ENCODE results near the gene ASIP. TPM values are rescaled to one million over a fixed set of nuclear protein-coding genes. Genes with fewer than 3 reads are reported as not detected.
A peak's percentile ranks its signal among the peaks of the same experiment; 100 is the strongest.

Gene ASIP
- total RNA-seq, 1 experiment from 2014 or later, result not detected

DNA sequence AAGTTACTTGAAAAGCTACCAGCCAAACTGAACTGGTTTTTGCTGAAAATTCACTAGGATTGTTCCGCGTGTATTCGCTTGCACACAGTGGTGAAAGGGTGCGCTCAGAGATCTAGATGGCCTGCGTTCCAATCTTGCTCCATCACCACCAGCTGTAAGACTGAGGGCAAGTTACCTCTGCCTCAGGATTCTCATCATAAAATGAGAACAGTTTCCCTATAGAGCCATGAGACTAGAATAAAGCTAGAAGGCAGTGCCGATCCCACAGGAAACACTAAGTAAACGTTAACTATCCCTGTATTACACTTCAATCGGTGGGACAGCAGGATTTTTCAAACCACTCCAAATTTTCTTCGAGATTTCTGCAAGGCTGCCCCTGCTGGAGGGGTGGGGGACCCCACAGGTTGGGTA lies 61.1 kb downstream of the ASIP start:
- no peaks in the 10 kb centered on the region for H3K9me3 ChIP-seq (replicated peaks)
- H3K4me1 ChIP-seq, result peaks cover 5% of the 10 kb centered on the region; the same call in 1 of the 2 replicates
- H3K27ac ChIP-seq, result peak overlapping the region; percentile 75
- H3K36me3 ChIP-seq, result peaks cover 3% of the 10 kb centered on the region; the same call in 1 of the 2 replicates
- no peaks in the 10 kb centered on the region for H3K27me3 ChIP-seq
- no peak for DNase-seq
- H3K4me3 ChIP-seq, result peak overlapping the region; percentile 86

DNA sequence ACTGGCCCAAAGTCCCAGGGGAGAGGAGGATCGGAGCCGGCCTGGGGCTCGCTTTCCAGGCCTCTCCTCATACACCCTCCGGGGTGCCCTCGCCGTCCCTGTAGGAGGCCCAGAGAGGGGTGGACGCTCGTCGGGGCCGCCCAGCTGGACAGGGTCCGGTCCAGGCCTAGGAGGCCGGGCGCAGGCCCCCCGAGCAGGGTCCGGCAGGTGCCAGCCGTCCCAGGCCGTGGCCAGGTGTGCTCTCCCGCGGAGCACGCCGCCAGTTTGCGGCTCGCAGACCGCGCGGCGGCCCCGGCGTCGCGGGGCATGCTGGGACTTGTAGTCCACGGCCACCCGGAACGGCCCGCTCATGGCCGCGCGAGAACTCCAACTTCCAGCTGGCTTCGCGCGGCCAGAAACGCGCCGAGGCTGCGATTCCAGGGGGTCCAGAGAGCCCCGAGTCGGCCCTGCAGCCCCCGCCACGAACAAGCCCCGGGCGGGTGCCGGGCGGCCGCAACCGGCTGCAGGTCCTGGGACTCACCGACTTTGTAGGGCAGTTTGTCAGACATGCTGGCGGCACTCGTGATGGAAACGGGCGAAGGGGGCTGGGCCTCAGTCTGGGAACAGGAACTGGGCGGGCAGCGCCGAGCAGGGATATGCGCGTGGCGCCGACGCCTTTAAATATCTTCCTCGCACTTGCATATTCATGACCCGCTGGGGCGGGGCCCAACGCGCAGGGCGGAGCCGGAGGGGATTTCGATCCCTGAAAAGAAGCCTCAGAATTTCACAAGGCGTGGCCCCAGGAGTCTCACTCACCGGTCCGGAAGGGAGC lies 61.7 kb downstream of the ASIP start, which contains the start of gene AHCY:
AHCY (minus strand) TSS at position 633 of the 811 bp plus-strand sequence; CDS start at position 548, 85 bp downstream.
- no peaks in the 10 kb centered on the region for H3K9me3 ChIP-seq (replicated peaks)
- DNase-seq, result peak; percentile 99
- no peaks in the 10 kb centered on the region for H3K27me3 ChIP-seq
- no peaks in the 10 kb centered on the region for H3K36me3 ChIP-seq
- peaks cover 5% of the 10 kb centered on the region; the same call in 1 of the 2 replicates for H3K4me1 ChIP-seq
- peak within 1 kb of the TSS; percentile 75 for H3K27ac ChIP-seq
- H3K4me3 ChIP-seq, result peak within 1 kb of the TSS; percentile 86

DNA sequence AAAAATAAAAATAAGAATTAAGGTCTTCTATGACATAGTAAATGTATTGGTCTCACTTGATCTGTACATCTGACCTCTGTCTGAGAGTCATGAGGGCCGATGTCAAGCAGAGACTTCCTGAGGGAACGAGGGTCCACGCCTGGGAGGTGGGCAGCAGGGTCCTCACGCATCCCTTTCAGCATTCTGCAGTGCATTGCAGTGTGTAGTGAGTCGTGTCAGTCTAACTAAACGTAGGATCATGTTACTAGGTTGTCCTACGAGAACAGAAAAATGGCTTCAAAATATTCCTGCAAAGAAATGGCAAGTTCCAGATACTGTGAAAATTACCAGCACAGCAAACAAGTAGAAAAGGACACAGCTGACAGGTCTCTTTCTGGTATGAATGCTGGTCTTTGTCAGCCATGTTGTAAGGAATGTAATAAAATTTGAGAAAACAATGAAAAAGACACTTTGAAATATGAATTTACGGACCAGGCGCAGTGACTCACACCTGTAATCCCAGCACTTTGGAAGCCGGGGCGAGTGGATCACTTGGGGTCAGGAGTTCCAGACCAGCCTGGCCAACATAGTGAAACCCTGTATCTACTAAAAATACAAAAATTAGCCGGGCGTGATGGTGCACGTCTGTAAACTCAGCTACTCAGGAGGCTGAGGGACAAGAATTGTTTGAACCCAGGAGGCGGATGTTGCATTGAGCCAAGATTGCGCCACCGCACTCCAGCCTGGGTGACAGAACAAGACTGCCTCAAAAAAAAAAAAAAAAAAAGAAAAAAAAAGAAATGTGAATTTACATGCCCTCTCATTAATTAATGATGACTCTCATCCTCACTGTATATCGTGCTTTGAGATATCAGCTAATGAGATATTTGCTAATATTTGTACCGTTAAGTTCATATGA lies 64.4 kb downstream of the ASIP start:
- peaks cover 5% of the 10 kb centered on the region; the same call in 1 of the 2 replicates for H3K4me1 ChIP-seq
- DNase-seq, result peak in 1 of 2 experiments; percentile 40
- H3K36me3 ChIP-seq, result no peaks in the 10 kb centered on the region
- no peaks in the 10 kb centered on the region for H3K9me3 ChIP-seq (replicated peaks)
- H3K27me3 ChIP-seq, result no peaks in the 10 kb centered on the region
- H3K4me3 ChIP-seq, result peak overlapping the region; percentile 40
- H3K27ac ChIP-seq, result no peak overlapping the region

DNA sequence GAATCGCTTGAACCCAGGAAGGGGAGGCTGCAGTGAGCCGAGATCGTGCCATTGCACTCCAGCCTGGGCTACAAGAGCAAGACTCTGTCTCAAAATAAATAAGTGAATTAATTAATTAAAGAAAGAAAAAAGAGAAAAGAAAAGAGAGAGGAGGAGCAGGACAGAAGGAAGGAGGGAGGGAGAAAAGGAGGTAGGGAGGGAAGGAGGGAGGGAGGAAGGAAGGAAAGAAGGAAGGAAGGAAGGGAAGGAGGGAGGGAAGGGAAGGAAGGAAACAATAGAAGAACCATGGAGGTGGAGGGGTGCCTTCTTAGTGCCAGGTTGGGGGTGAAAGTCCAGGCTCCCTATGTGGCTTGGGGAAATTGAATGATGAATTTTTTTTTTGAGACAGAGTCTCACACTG lies 68.5 kb downstream of the ASIP start:
- DNase-seq, result no peak
- H3K36me3 ChIP-seq, result no peaks in the 10 kb centered on the region
- H3K27me3 ChIP-seq, result no peaks in the 10 kb centered on the region
- H3K4me1 ChIP-seq, result no peaks in the 10 kb centered on the region
- no peak overlapping the region for H3K4me3 ChIP-seq
- no peaks in the 10 kb centered on the region for H3K9me3 ChIP-seq (replicated peaks)
- no peak overlapping the region for H3K27ac ChIP-seq

DNA sequence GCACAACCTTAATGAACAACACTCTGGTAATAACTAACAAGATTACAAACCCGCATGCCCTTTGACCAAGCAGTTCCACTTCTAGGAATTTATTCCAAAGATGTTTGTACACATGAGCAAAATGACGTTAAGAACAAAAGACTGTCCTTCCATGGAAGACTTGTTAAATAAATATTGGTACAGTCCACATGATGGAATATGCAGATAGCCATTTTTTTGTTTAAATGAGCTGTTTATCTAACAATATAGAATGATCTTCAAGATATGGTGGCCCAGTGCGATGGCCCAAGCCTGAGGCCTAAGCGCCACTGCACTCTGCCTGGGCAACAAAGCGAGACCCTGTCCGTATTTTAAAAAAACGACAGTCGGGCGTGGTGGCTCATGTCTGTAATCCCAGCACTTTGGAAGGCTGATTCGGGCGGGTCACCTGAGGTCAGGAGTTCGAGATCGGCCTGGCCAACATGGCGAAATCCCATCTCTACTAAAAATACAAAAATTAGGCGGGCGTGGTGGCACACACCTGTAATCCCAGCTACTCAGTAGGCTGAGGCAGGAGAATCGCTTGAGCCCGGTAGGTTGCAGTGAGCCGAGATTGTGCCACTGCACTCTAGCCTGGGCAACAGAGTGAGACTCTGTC lies 69.4 kb downstream of the ASIP start:
- no peaks in the 10 kb centered on the region for H3K36me3 ChIP-seq
- H3K9me3 ChIP-seq (replicated peaks), result no peaks in the 10 kb centered on the region
- H3K4me1 ChIP-seq, result no peaks in the 10 kb centered on the region
- H3K27ac ChIP-seq, result no peak overlapping the region
- no peak overlapping the region; the same call in 1 of the 2 replicates for H3K4me3 ChIP-seq
- H3K27me3 ChIP-seq, result no peaks in the 10 kb centered on the region
- DNase-seq, result no peak

DNA sequence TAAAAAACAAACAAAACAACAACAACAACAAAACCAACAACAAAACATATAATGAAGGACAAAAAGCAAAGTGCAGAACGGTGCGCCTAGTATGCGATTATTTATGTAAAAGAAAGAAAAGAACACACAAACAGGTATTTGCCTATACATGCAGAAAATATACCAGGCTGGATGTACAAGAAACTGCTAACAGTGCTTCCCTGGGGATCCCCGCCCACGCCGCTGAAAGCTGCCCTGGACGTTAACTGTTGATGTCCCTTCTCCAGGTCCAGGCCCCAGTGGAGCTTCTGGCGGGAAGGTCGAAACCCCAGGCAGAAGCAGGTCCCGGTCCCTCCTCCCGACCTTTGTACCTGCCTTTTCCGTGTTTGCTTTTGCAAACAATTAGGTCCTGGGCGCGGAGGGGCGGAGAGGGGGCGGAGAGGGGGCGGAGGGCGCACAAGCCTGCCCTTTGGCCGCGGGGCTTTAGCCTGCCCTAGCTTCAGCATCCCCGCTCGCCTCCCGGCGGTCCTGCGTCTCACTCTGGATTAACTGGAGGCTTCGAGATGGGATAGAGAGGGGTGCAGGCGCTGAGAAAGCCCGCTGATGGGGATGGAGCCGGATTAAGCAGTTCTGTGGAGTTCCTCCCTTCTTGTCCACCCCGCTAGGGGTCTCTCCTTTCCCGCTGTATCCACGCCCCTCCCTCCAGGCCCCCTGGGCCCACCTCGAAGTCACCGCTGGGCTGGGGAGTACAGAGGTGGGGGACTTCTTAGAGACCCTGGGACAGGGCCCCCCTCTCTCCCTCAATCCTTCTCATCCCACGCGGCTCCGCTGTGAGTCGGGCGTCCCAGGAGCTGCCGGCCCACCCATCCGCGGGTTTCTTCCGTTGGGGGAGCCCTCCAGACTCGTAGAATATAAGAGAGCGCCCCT lies 70.1 kb downstream of the ASIP start:
- DNase-seq, result peak; percentile 56 to 65
- peak overlapping the region; percentile 47 for H3K4me3 ChIP-seq
- H3K27me3 ChIP-seq, result no peaks in the 10 kb centered on the region
- no peaks in the 10 kb centered on the region; the same call in 1 of the 2 replicates for H3K4me1 ChIP-seq
- H3K27ac ChIP-seq, result no peak overlapping the region
- no peaks in the 10 kb centered on the region for H3K36me3 ChIP-seq
- no peaks in the 10 kb centered on the region for H3K9me3 ChIP-seq (replicated peaks)

DNA sequence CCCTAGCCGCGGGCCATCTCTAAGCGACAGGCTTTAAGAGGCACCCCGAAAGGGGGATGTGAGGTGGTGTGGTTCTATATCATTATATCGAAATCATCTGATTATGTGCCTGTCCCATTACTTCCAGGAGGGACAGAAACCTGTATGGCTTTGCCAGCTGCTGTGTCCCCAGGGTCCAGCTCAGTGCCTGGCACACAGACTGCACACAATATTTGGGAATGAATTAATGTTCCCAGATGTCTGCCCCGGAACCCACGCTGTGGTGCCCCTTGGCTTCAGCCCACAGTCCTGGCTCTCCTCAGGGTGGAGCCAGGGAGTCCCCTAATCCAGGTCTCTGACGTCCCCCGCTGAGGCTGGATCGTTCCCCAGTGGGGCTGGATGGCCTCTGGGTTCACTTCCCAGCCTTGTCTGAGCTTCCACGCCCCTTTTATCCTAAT lies 70.8 kb downstream of the ASIP start:
- no peaks in the 10 kb centered on the region; the same call in 1 of the 2 replicates for H3K4me1 ChIP-seq
- no peaks in the 10 kb centered on the region for H3K27me3 ChIP-seq
- no peaks in the 10 kb centered on the region for H3K36me3 ChIP-seq
- H3K27ac ChIP-seq, result no peak overlapping the region
- peak; percentile 54 to 69 for DNase-seq
- H3K9me3 ChIP-seq (replicated peaks), result no peaks in the 10 kb centered on the region
- H3K4me3 ChIP-seq, result peak overlapping the region; percentile 47

DNA sequence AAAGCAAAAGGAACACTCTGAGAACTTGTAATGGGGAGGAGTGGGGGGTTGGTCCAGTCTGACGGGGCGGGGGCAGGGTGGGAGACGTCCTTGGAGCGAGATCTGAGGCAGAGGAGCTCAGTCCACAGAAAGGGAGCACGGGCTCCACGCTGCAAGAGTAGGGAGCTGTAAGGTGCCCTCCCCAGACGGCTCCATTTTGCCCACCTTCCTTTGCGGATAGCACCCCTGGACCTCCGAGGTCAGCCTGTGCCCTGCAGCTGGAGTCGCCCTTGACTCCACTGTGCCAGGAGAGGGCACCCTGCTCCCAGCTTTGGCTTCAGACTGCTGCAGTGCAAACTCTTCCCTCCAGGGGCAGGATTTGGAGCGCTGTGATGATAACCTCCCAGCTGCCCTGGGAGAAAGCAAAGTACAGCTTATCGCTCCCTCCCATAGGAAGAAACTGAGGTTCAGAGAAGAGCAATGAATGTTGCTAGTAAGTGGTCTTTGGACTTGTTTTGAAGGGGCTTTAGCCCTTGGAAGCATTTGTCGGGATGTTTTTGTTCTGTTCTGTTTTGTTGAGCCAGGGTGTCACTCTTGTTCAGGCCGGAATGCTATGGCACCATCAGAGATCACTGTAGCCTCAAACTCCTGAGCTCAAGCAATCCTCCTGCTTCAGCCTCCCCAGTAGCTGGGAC lies 71.5 kb downstream of the ASIP start:
- H3K9me3 ChIP-seq (replicated peaks), result no peaks in the 10 kb centered on the region
- H3K27ac ChIP-seq, result no peak overlapping the region
- no peaks in the 10 kb centered on the region for H3K27me3 ChIP-seq
- H3K4me3 ChIP-seq, result peak overlapping the region; percentile 47
- H3K36me3 ChIP-seq, result no peaks in the 10 kb centered on the region
- no peaks in the 10 kb centered on the region; the same call in 1 of the 2 replicates for H3K4me1 ChIP-seq
- peak; percentile 95 to 99 for DNase-seq

DNA sequence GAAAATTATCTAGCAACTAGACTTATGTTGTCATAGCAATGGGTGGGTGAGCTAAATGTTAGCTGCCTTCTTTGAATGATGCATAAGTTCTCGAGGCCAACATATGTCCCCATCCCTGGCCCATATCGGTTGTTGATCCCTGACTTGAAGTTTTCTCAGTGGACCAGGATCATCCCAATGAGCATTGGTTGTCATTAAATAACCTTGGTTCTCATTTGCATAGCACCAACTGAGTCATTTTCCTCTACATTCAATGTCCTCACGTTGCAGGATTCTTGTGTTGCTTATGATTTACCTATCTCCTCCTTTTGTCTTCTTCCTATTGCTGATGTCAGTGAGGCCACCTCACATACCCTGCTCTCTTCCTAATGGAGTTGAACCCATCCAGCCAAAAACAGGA lies 74.0 kb downstream of the ASIP start:
- Histone ChIP-seq H3K4me3 (no peak overlapping the region), H3K4me1 (no peaks in the 10 kb centered on the region; the same call in 1 of the 2 replicates), H3K36me3 (no peaks in the 10 kb centered on the region), H3K27me3 (no peaks in the 10 kb centered on the region), H3K27ac (no peak overlapping the region), H3K9me3 (replicated peaks) (no peaks in the 10 kb centered on the region)
- no peak for DNase-seq

DNA sequence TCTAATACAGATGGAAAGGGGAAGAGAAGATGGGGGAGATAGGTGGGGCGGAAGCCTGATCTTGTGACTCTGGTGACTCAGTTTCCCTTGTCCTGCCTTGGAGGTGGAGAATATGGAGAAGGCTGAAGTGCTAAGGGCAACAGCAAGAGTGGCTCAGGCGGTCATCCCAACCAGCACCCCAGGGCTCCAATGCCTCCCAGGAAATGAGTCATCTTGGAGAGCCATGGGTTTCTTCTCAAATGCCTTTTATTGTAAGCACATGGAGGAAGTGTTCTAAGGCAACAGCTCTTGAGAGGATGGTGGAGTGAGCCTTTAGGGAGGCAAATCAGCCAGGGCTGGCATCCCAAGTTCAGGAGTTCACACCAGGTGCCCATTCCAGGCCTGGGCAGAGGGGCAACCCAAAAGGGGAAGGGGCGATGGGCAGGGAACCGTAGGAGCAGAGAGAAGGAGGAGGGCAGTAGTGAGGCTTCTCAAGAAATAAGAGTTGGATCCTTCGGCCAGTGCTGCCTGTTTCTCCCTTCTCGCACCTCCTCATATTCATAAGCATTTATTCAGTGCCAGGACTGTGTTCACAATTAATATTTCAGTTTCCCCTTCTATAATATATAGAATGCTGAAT lies 75.1 kb downstream of the ASIP start:
- Histone ChIP-seq H3K27ac (no peak overlapping the region), H3K36me3 (no peaks in the 10 kb centered on the region), H3K9me3 (replicated peaks) (no peaks in the 10 kb centered on the region), H3K27me3 (no peaks in the 10 kb centered on the region), H3K4me3 (no peak overlapping the region), H3K4me1 (peaks cover under 1% of the 10 kb centered on the region; the same call in 1 of the 2 replicates)
- no peak for DNase-seq

Measured in SJCRH30 (cell line).